ENCODE results near the gene TGM3. TPM values are rescaled to one million over a fixed set of nuclear protein-coding genes. Genes with fewer than 3 reads are reported as not detected.

TGM3 gene
- total and polyA plus RNA-seq, 11 donors: 0.04 TPM; not detected in 10

DNA sequence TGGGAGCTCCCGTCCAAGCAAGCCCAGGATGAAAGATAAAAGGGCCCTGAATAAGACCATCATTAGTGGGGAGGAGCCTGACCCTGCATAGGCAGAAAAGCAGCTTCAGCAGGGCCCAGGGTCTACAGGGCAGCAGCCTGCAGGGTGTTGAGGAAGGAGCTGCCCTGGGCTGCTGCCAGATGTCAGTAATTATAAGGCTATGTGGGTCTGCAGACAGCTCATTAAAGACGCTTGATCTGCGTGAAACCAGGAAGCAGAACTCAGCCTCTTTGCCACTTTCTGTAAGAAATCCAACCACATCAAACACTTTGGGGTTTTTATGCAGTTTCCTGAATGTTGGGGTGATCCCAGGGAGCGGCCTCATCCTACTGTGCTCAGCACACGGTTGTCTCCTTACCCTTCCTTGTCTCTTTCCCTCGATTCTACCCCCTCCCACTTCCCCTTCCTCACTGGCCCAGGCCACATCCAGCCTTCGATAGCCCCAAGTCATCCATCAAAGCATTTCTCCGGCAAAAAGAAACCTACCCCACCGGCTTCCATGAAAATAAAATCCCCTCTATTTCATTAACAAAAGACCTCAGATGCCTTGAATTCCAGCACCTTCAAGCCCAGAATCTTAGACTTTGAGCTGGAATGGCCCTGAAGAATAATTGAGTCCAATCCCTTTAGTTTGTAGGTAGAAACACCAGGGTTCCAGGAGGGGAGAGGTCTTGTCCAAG is 83.9 kb downstream of the TGM3 start:
- Histone ChIP-seq H3K36me3 (no peaks in the 10 kb centered on the region), H3K27me3 (peaks cover 0 to 12% (median 0%) of the 10 kb centered on the region in 9 donors), H3K9me3 (no peaks in the 10 kb centered on the region), H3K4me3 (no peak overlapping the region), H3K4me1 (no peaks in the 10 kb centered on the region), H3K27ac (no peak overlapping the region)
- TF ChIP-seq, protein P1, sequence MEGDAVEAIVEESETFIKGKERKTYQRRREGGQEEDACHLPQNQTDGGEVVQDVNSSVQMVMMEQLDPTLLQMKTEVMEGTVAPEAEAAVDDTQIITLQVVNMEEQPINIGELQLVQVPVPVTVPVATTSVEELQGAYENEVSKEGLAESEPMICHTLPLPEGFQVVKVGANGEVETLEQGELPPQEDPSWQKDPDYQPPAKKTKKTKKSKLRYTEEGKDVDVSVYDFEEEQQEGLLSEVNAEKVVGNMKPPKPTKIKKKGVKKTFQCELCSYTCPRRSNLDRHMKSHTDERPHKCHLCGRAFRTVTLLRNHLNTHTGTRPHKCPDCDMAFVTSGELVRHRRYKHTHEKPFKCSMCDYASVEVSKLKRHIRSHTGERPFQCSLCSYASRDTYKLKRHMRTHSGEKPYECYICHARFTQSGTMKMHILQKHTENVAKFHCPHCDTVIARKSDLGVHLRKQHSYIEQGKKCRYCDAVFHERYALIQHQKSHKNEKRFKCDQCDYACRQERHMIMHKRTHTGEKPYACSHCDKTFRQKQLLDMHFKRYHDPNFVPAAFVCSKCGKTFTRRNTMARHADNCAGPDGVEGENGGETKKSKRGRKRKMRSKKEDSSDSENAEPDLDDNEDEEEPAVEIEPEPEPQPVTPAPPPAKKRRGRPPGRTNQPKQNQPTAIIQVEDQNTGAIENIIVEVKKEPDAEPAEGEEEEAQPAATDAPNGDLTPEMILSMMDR (IDR thresholded peaks at IDR 0.05): no peak
- TF ChIP-seq POLR2A (IDR thresholded peaks at IDR 0.05): no peak
- ATAC-seq (no peak), DNase-seq (no peak)
- intact Hi-C loops (cut with DNase I): no loop called here
- 33 to 48% (median 43%) methylated on average over 9 of the region's 9 CpGs for WGBS, 4 donors

DNA sequence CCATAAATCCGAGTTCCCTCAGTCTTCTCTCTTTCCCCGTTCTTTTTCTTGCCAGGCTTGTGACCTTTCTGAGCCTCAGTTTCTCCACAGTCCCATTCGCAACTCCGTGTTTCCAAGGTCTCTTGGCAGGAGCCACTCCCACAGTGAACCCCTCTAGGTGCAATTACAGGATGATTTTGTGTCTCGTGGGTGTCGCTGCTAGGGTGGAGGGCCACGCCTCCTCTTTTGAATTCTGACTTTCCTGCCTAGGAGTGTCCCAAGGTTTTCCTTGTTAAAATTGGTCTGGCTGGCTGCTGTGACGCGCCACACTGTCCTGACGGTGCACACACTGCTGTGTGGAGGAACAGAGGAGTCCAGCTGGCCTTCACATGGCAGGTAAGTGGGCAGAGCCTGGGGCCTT is 84.8 kb downstream of the TGM3 start, which contains the start of gene TGM6:
TSS of gene TGM6 (plus strand) at position 301 of the 400 bp plus-strand sequence. CDS start at position 369, 68 bp downstream.
- H3K36me3 ChIP-seq: no peaks in the 10 kb centered on the region
- intact Hi-C loops (cut with DNase I): no loop called here
- no peak within 1 kb of the TSS for H3K27ac ChIP-seq
- whole genome bisulfite sequencing, 4 donors: 87 to 91% (median 88%) methylated on average over 10 of the region's 10 CpGs
- DNase-seq (no peak), ATAC-seq (no peak)
- H3K4me3 ChIP-seq: no peak within 1 kb of the TSS
- no peak for TF ChIP-seq POLR2A (IDR thresholded peaks at IDR 0.05)
- TF ChIP-seq, protein P1 (IDR thresholded peaks at IDR 0.05): no peak
- peaks cover 0 to 13% (median 0%) of the 10 kb centered on the region in 9 donors for H3K27me3 ChIP-seq
- no peaks in the 10 kb centered on the region for H3K9me3 ChIP-seq
- no peaks in the 10 kb centered on the region for H3K4me1 ChIP-seq

GRCh38 chr20:2381303-2381702 is 85.5 kb downstream of the TGM3 start:
- intact Hi-C loops (cut with DNase I): no loop called here
- no peak overlapping the region for H3K4me3 ChIP-seq
- WGBS, 4 donors: 65 to 74% (median 74%) methylated on average over 6 to 7 of the region's 7 CpGs
- ATAC-seq (no peak), DNase-seq (no peak)
- H3K36me3 ChIP-seq: no peaks in the 10 kb centered on the region
- H3K27ac ChIP-seq: no peak overlapping the region
- H3K27me3 ChIP-seq: peaks cover 0 to 18% (median 0%) of the 10 kb centered on the region in 9 donors
- TF ChIP-seq, protein P1 (IDR thresholded peaks at IDR 0.05): no peak
- TF ChIP-seq POLR2A (IDR thresholded peaks at IDR 0.05): no peak
- no peaks in the 10 kb centered on the region for H3K4me1 ChIP-seq
- no peaks in the 10 kb centered on the region for H3K9me3 ChIP-seq

GRCh38 chr20:2382833-2383232 is 87.0 kb downstream of the TGM3 start:
- no peak overlapping the region for H3K4me3 ChIP-seq
- 93 to 100% (median 97%) methylated on average over 2 of the region's 2 CpGs for WGBS, 4 donors
- no peaks in the 10 kb centered on the region for H3K4me1 ChIP-seq
- H3K9me3 ChIP-seq: peaks cover 0 to 9% (median 0%) of the 10 kb centered on the region in 12 donors
- DNase-seq (no peak), ATAC-seq (no peak)
- peaks cover 0 to 18% (median 0%) of the 10 kb centered on the region in 9 donors for H3K27me3 ChIP-seq
- intact Hi-C loops (cut with DNase I): no loop called here
- H3K36me3 ChIP-seq: no peaks in the 10 kb centered on the region
- no peak overlapping the region for H3K27ac ChIP-seq
- TF ChIP-seq, protein P1 (IDR thresholded peaks at IDR 0.05): no peak
- no peak for TF ChIP-seq POLR2A (IDR thresholded peaks at IDR 0.05)
